GM12891 (cell line): ENCODE data around the gene TBC1D20.

Experiments
- PAX5 ChIP-seq: IDR thresholded peaks from 2 replicates; pipeline ENCODE4 v1.6.1; 2011; ENCODE audit warnings: low read length, moderate library complexity, mild to moderate bottlenecking; ENCODE audit not compliant: insufficient read depth, severe bottlenecking
- POLR2A ChIP-seq: IDR thresholded peaks from 2 replicates; pipeline ENCODE4 v1.6.1; 2011; ENCODE audit warnings: low read depth, low read length, control low read depth
- POLR2AphosphoS5 ChIP-seq: IDR thresholded peaks from 2 replicates; pipeline ENCODE4 v1.6.1; 2011; ENCODE audit warnings: low read depth, low read length, control low read depth
- POU2F2 ChIP-seq: IDR thresholded peaks from 2 replicates; pipeline ENCODE4 v1.6.1; 2011; ENCODE audit warnings: low read depth, mild to moderate bottlenecking, control low read depth, low read length, moderate library complexity
- SPI1 ChIP-seq: IDR thresholded peaks from 2 replicates; pipeline ENCODE4 v1.6.1; 2011; ENCODE audit warnings: low read depth, low read length, control low read depth
- TAF1 ChIP-seq: IDR thresholded peaks from 2 replicates; pipeline ENCODE4 v1.6.1; 2011; ENCODE audit warnings: low read depth, low read length, control low read depth

GRCh38 chr20:478949-479429 is 16.7 kb upstream of the TBC1D20 start:
- TF ChIP-seq POLR2AphosphoS5: no peak
- TF ChIP-seq SPI1: no peak
- TF ChIP-seq POLR2A: no peak
- TF ChIP-seq POU2F2: no peak
- TF ChIP-seq TAF1: no peak
- TF ChIP-seq PAX5: no peak
